ENCODE measurements around the gene PATL1.

Gene PATL1, protein sequence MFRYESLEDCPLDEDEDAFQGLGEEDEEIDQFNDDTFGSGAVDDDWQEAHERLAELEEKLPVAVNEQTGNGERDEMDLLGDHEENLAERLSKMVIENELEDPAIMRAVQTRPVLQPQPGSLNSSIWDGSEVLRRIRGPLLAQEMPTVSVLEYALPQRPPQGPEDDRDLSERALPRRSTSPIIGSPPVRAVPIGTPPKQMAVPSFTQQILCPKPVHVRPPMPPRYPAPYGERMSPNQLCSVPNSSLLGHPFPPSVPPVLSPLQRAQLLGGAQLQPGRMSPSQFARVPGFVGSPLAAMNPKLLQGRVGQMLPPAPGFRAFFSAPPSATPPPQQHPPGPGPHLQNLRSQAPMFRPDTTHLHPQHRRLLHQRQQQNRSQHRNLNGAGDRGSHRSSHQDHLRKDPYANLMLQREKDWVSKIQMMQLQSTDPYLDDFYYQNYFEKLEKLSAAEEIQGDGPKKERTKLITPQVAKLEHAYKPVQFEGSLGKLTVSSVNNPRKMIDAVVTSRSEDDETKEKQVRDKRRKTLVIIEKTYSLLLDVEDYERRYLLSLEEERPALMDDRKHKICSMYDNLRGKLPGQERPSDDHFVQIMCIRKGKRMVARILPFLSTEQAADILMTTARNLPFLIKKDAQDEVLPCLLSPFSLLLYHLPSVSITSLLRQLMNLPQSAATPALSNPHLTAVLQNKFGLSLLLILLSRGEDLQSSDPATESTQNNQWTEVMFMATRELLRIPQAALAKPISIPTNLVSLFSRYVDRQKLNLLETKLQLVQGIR

DNA sequence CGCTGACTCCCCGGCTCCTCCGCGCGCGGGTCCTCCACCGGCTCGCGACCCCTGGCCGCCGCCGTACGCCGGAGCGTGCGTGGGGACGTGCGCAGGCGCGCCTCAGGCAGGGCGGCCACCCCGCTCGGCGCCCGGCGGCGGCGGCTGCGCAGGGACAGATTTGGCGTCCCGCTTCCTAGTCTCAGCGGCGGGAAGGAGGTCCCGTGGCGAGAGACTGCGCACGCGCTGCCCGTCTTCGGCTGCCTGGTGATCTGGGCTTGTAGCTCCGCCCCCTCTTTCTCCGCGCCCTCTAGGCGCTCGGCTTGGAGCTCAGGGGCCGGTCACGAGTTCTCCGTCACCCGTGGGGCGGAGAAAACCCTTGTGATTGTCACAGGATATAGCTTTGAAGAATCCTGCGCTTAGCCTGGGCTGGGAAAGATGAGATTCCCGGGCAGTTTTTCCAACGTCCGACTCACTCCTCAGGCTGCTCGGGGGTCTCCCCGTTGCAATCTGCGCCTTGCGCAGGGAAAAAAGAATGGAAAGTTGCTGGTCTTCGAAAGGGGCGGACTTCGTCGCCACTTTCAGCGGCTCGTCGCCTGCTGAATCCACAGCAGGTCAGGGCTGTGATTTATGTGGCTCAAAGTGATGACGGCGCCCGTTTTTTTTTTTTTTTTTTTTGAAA lies at the start of gene PATL1:
PATL1 (minus strand) TSS at position 88 of the 661 bp plus-strand sequence. CDS start 142 bp downstream, outside the sequence.
- TF ChIP-seq TOX (CRISPR knock-in tag; IDR thresholded peaks at IDR 0.05; ENCODE audit: borderline replicate concordance) = no peak
- TF ChIP-seq, protein P1, sequence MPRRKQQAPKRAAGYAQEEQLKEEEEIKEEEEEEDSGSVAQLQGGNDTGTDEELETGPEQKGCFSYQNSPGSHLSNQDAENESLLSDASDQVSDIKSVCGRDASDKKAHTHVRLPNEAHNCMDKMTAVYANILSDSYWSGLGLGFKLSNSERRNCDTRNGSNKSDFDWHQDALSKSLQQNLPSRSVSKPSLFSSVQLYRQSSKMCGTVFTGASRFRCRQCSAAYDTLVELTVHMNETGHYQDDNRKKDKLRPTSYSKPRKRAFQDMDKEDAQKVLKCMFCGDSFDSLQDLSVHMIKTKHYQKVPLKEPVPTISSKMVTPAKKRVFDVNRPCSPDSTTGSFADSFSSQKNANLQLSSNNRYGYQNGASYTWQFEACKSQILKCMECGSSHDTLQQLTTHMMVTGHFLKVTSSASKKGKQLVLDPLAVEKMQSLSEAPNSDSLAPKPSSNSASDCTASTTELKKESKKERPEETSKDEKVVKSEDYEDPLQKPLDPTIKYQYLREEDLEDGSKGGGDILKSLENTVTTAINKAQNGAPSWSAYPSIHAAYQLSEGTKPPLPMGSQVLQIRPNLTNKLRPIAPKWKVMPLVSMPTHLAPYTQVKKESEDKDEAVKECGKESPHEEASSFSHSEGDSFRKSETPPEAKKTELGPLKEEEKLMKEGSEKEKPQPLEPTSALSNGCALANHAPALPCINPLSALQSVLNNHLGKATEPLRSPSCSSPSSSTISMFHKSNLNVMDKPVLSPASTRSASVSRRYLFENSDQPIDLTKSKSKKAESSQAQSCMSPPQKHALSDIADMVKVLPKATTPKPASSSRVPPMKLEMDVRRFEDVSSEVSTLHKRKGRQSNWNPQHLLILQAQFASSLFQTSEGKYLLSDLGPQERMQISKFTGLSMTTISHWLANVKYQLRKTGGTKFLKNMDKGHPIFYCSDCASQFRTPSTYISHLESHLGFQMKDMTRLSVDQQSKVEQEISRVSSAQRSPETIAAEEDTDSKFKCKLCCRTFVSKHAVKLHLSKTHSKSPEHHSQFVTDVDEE (CRISPR knock-in tag; IDR thresholded peaks at IDR 0.05) = 0 out of 2 replicates have a peak, but pooled peaks have one; percentile 32
- peak; percentile 97 for ATAC-seq

DNA sequence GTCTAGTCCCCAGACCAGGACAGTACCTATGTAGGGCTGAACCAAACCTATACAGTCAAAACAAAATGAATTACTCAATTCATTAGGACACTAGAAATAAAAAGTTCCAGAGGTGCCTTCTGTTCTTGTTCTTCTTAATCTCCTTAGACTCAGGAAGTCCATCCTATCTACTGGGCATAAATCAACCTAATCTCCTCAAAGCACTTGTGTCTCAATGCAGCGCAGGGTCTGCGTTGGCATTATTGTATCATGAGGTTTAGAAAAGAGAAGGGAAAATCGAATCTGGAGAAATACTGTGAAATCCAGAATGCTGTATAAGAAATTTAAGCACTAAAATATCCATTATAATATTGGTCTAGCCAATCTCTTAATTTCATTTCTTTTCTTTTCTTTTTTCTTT lies 47.2 kb upstream of the PATL1 start:
- no peak for ATAC-seq
- TF ChIP-seq CSDC2 (CRISPR knock-in tag; IDR thresholded peaks at IDR 0.05) (no peak), OSR1 (CRISPR knock-in tag; IDR thresholded peaks at IDR 0.05) (no peak), ZNF70 (CRISPR knock-in tag; IDR thresholded peaks at IDR 0.05) (no peak), ZNF8 (CRISPR knock-in tag; IDR thresholded peaks at IDR 0.05) (no peak), CREB5 (CRISPR knock-in tag; IDR thresholded peaks at IDR 0.05; ENCODE audit: low read depth) (no peak), TOX (CRISPR knock-in tag; IDR thresholded peaks at IDR 0.05; ENCODE audit: borderline replicate concordance) (no peak), PATZ1 (CRISPR knock-in tag; IDR thresholded peaks at IDR 0.05; ENCODE audit: borderline replicate concordance) (no peak), ZC3H10 (CRISPR knock-in tag; IDR thresholded peaks at IDR 0.05) (no peak)
- TF ChIP-seq, protein P2, sequence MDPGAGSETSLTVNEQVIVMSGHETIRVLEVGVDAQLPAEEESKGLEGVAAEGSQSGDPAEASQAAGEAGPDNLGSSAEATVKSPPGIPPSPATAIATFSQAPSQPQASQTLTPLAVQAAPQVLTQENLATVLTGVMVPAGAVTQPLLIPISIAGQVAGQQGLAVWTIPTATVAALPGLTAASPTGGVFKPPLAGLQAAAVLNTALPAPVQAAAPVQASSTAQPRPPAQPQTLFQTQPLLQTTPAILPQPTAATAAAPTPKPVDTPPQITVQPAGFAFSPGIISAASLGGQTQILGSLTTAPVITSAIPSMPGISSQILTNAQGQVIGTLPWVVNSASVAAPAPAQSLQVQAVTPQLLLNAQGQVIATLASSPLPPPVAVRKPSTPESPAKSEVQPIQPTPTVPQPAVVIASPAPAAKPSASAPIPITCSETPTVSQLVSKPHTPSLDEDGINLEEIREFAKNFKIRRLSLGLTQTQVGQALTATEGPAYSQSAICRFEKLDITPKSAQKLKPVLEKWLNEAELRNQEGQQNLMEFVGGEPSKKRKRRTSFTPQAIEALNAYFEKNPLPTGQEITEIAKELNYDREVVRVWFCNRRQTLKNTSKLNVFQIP (CRISPR knock-in tag; IDR thresholded peaks at IDR 0.05; ENCODE audit: borderline replicate concordance, low read depth) = no peak

DNA sequence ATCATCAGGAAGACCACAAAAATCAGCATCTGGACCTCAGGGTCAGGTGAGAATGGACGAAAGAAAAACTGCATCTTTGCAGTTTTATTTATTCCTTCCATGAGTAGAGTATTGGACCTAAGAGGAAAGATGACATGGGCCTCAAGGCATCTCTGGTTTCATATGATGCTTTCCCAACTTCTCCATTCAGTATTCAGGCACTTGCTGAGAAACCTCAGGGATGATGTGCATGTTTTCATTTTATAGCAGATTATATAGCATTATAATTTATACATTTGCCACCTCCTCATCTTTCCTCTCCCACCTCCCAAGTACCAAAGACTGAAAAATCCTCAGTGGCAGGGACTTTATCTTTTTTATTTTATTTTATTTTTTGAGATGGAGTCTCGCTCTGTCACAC lies 44.9 kb upstream of the PATL1 start, which contains the start of gene OR10V1:
OR10V1 (minus strand) TSS at position 101 of the 400 bp plus-strand sequence; CDS start at position 101, 0 bp downstream.
- no peak for TF ChIP-seq ZNF8 (CRISPR knock-in tag; IDR thresholded peaks at IDR 0.05)
- no peak for TF ChIP-seq CSDC2 (CRISPR knock-in tag; IDR thresholded peaks at IDR 0.05)
- no peak for TF ChIP-seq CREB5 (CRISPR knock-in tag; IDR thresholded peaks at IDR 0.05; ENCODE audit: low read depth)
- no peak for TF ChIP-seq SNAI2 (CRISPR knock-in tag; IDR thresholded peaks at IDR 0.05)
- TF ChIP-seq PPARA (CRISPR knock-in tag; IDR thresholded peaks at IDR 0.05; ENCODE audit: borderline replicate concordance) = no peak
- TF ChIP-seq ZC3H10 (CRISPR knock-in tag; IDR thresholded peaks at IDR 0.05) = no peak
- TF ChIP-seq TOX (CRISPR knock-in tag; IDR thresholded peaks at IDR 0.05; ENCODE audit: borderline replicate concordance) = no peak
- TF ChIP-seq PATZ1 (CRISPR knock-in tag; IDR thresholded peaks at IDR 0.05; ENCODE audit: borderline replicate concordance) = no peak
- no peak for TF ChIP-seq ESRRG (CRISPR knock-in tag; IDR thresholded peaks at IDR 0.05)
- TF ChIP-seq RARB (CRISPR knock-in tag; IDR thresholded peaks at IDR 0.05) = no peak
- no peak for TF ChIP-seq ARNTL (CRISPR knock-in tag; IDR thresholded peaks at IDR 0.05; ENCODE audit: borderline replicate concordance, low read depth)
- TF ChIP-seq ZNF70 (CRISPR knock-in tag; IDR thresholded peaks at IDR 0.05) = no peak
- TF ChIP-seq, protein P1 (CRISPR knock-in tag; IDR thresholded peaks at IDR 0.05) = no peak
- no peak for TF ChIP-seq GLIS3 (CRISPR knock-in tag; IDR thresholded peaks at IDR 0.05)
- TF ChIP-seq TCF4 (CRISPR knock-in tag; IDR thresholded peaks at IDR 0.05; ENCODE audit: borderline replicate concordance) = no peak
- TF ChIP-seq ISL1 (CRISPR knock-in tag; IDR thresholded peaks at IDR 0.05) = no peak
- no peak for TF ChIP-seq OSR1 (CRISPR knock-in tag; IDR thresholded peaks at IDR 0.05)
- ATAC-seq = no peak
